Measurements from ENCODE around the gene CAB39L.

The CAB39L gene

DNA sequence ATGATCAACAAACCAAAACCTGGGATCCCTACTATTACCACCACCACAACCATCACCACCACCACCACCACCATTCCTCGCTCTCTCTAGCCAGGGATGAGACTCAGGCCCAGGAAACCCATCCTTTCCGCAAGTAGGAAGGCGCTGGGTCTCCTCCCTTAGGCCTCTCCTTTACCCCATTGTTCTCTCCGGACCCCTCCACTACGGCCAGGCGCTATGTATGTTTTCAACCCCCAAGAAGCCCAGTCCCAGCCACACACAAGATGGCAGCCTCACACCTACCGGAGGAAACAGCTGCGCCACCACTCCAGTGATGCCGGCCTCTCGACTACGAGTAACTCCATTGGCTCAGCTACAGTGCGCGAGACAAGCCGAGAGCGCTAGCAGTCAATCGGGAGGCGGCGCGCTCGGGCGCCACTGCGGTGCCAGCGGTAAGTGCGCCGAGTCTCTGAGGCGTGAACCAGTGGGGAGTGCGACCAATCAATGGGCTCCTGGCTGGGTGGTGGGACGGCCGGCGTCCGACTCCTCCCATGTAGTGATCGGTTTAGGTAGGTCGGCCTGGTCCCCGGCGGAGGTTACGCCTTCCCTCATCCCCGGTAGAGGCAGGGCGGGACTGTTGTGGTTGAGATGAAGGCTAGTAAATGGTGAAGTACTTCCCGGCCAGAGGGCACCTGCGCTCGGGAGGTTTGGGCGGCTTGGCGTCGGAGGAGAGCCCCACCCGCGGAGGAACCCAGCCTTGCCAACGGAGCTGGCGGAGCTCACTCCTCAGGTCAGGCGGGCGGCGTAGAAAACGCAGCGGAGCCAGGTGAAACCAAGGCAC, at the start of gene CAB39L, which contains the start of gene SETDB2:
Gene CAB39L (minus strand): TSS at position 361 of the 820 bp plus-strand sequence. CDS start 61,154 bp downstream, outside the sequence.
Gene SETDB2 (plus strand): TSS at position 571 of the 820 bp plus-strand sequence. CDS start 7,620 bp downstream, outside the sequence.
- DNase-seq (ENCODE audit: low read depth in 3 of 3, low spot score in 1 of 3), result peak; percentile 94 to 98 (median 98)

DNA sequence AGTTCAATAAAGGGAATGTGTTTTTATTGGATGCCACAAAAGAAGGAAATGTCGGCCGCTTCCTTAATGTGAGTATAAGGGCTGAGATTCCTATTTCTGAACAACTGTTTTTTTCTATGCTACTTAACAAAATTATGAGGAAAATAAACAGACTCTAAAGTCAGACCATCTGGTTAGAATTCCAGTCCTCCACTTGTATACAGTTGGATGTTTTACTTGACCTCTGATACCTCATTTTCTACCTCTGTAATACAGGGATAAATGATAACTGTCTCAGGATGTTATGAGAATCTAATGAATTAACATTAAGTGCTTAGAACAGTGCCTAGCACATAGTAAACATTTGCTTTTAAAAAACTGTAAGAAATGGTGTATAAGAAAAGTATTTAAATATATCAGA, 44.7 kb upstream of the CAB39L start:
- no peak for DNase-seq (ENCODE audit: low read depth in 3 of 3, low spot score in 1 of 3)

DNA sequence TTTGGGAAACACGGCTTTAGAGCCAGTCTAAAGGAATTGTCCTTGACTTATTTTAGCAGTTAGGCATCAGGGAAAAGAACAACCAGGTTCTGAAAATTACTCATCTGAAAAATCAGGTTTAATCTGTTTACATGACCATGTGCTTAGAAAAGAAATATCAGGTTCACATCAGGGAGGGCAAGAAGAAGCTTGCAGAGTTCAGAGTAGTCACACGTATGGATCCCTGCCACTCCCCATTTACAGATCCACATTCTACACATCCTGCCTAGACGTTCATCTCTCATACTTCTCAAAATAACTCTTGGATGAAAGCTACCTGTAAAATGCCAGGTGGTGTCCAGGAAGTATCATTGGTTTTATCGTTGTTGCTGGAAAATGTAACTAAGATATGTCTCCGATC, 37.9 kb upstream of the CAB39L start:
- DNase-seq (ENCODE audit: low read depth in 3 of 3, low spot score in 1 of 3), result no peak

DNA sequence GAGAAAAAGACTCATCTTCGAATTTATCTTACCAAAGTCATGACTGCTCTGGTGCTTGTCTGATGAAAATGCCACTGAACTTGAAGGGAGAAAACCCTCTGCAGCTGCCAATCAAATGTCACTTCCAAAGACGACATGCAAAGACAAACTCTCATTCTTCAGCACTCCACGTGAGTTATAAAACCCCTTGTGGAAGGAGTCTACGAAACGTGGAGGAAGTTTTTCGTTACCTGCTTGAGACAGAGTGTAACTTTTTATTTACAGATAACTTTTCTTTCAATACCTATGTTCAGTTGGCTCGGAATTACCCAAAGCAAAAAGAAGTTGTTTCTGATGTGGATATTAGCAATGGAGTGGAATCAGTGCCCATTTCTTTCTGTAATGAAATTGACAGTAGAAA, 32.7 kb upstream of the CAB39L start:
- DNase-seq (ENCODE audit: low read depth in 3 of 3, low spot score in 1 of 3), result no peak

DNA sequence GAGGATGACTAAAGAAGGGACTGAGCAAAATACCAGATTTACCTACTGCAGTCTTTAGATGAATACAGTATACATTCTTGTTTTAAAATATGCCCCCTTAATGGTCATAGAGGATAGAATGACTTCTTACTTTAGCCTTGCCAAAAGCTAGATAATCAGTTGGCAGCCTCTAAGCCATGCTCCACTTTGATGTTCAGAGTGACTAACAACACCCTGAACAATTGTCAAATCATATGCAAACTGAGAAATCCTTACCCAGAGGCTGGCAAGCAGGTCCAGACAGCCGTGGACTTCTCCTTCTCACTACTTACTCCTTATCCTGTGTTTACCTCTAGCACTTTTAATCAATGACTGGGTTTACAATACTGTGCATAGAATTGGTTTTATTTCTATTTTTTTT, 28.3 kb upstream of the CAB39L start:
- DNase-seq (ENCODE audit: low read depth in 3 of 3, low spot score in 1 of 3), result no peak

DNA sequence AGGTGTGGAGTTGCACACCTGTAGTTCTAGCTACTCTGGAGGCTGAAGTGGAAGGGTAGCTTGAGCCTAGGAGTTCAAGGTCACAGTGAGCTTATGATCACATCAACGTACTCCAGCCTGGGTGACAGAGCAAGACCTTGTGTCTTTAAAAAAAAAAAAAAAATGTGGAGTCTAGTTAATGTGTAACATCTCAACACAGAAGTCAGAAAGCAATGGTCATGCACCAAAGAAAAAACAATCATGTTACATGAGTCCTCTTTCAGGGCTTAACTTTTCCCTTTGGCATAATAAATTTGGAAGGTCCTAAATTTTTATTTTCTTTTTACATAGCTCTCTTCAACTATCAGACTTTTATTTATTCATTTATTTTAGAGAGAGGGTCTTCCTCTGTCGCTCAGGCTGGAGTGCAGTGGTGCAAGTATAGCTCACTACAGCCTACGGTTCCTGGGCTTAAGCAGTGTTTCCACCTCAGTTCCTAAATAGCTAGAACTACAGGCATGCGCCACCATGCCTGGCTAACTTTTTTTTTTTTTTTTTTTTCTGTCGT, 22.5 kb upstream of the CAB39L start:
- DNase-seq (ENCODE audit: low read depth in 3 of 3, low spot score in 1 of 3), result no peak

DNA sequence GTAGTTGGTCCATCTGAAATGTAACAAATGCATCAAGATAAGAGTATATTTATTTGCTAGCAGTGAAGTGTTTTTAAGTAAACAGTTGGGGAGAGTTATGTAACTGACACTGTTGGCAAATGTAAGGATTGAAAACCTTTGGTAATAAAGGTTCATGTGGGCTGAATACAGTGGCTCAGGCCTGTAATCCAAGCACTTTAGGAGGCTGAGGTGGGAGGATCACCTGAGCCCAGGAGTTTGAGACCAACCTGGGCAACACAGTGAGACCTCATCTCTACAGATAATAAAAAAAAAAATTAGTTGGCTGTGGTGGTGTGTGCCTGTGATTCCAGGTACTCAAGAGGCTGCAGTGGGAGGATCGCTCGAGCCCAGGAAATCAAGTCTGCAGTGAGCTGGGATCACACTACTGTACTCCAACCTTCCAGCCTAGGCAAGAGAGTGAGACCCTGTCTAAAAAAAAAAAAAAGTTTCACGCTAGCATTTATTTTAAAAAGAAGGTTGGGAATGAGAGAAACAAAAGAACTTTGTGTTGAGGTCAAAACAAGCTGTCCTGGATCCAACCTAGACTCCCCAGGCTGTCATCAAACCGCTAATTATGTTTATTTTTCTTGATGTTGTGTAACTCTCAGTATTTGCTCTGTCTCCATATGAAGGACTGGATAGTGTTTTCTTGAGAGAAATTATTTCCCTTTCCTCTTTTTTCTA, 20.9 kb upstream of the CAB39L start:
- DNase-seq (ENCODE audit: low read depth in 3 of 3, low spot score in 1 of 3), result no peak

DNA sequence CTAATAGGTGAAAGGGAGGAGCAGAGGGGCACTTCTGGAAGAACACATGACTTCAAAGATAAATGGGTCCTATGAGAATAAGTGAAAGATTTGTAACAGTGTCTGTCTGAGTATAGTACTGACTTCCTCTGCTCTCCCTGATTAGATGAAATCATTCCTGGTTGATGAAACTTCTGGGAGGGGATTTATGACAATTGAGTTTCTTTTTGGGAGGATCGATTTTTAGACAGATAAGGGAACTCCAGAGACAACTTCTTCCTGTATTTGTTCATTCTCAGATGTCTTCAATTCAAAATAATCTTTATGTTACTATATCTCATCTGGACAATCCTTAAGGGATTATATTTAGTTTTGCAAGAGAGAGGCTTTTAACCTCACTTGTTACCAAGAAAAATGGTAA, 20.2 kb upstream of the CAB39L start:
- no peak for DNase-seq (ENCODE audit: low read depth in 3 of 3, low spot score in 1 of 3)

DNA sequence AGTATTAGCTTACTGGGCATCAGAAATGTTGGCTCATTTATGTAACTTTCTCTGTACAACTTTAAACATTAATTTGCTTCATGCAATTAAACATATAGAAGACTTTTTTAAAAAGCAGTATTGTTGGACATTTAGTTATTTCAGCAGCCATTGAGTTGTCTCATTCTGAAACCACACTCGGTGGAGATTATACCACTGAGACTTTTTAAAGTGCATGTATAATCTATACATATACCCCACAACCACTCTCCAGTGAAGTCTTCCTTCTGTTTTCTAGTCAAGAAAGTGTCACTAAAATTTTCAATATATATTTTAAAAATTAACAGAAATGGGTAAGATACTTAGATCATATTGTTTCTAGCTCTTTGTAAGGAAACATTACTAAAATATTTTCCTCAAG, 15.7 kb upstream of the CAB39L start:
- DNase-seq (ENCODE audit: low read depth in 3 of 3, low spot score in 1 of 3), result no peak

DNA sequence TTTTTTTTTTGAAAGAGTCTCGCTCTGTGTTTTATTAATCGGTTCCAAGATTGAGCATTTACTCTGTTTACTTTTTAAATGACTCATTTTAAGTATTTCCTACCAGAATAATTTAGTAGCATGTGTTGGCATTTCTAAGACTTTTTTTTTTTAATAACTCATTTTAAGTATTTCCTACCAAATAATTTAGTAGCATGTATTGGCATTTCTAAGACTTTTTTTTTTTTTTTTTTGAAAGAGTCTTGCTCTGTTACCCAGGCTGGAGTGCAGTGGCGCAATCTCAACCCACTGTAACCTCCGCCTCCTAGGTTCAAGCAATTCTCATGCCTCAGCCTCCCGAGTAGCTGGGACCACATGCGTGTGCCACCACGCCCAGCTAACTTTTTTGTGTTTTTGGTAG, 13.4 kb upstream of the CAB39L start:
- DNase-seq (ENCODE audit: low read depth in 3 of 3, low spot score in 1 of 3), result no peak

DNA sequence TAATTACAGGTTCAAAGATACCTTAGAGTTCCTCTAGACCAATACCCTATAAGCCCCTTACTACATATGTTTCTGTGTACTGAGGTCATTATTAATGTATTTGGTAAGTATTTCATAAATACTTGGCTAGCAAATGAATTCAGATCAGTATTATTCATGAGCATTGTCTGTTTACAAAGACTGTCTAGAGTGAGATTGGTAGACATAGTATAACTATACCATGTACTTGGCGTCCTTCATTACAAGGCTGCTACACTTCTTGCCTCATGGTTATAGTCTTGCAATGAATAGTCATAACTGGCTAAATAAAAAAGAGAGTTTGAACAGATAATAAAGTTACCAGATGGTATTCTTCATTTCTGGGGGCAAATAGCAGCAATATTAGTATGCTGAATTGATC, 12.3 kb upstream of the CAB39L start:
- DNase-seq (ENCODE audit: low read depth in 3 of 3, low spot score in 1 of 3), result no peak

DNA sequence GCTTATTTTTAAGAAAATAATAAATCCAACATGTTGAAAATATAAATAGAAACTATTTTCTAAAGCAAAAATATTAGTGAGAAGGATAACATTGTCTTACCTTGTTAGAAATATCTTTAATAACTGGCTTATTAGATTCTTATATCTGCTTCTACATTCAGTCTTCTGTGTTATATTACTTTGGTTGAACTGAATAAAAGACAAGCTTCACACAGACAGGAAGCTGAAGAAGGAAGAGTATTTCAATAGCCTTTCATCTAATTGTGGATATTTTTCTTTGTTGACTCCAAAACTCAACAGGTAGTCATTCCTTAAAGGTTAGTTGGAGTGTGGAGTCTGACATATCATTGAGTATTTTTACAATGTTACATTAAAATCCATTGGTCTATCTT, 11.1 kb upstream of the CAB39L start:
- no peak for DNase-seq (ENCODE audit: low read depth in 3 of 3, low spot score in 1 of 3)

DNA sequence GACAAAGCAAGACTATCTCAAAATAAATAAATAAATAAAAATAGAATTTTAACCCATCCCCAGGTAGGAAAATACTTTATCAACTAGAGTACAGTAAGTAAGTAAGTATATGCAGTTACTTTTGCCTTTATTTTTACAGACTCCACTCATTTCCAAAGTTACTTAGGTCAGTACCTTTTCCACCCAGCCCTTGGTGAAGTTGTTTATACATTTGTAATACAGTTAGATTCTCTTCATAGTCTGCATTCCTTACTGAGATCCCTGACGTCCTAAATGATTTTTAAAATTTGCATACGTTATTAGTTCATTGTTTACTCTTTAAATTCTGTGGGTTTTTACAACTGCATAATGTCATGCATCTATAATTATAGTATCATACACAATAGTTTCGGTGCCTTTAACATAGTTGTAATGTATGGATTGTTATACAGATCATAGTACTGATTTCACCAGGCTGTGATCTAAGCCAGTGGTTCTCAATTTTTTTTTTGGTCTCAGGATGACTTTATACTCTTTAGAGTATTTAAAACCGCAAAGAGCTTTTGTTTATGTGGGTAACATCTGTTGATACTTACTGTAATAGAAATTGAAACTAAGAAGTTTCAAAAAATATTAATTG, 10.6 kb upstream of the CAB39L start:
- DNase-seq (ENCODE audit: low read depth in 3 of 3, low spot score in 1 of 3), result no peak

DNA sequence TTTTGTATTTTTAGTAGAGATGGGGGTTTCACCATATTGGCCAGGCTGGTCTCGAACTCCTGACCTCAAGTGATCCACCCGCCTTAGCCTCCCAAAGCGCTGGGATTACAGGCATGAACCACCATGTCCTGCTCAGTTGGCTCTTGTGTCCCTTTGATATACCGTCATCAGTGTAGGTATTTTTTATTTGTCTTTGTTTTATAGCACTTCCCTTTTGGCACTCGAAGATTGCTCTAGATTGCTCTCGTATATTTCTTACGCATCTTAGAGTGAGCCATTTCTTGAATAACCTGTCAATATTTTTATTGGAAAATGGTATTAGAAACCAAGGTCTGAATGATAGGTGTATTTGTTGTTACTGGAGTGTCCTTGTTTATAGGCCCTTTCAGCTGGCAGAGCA, 9.6 kb upstream of the CAB39L start:
- no peak for DNase-seq (ENCODE audit: low read depth in 3 of 3, low spot score in 1 of 3)

DNA sequence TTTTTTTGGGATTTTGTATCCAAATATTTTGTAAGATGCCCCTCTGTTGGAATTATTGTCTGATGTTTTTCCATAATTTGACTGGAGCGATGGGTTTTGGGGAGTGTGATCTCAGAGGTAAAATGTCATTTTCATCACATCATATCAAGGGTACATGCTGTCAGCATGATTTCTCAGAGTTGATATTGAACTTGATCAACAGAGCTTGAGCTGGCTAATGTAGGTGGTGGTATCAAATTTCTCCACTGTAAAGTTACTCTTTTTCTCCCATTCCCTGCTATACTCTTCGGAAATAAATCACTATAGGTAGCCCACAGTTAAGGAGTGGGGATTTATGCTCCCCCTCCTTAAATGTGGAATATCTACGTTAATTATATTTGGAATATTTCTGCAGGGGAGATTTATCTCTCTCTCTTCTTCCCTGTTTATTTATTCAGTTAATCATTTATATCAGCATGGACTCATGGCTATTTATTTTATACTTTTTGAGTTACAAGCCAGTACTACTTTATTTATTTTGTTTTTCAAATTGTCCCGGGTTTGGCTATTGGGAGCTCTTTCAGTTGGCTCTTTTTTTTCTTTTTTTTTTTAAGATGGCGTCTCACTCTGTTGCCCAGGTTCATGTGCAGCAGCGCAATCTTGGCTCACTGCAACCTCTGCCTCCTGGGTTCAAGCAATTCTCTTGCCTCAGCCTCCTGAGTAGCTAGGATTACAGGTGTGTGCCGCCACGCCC, 9.0 kb upstream of the CAB39L start:
- DNase-seq (ENCODE audit: low read depth in 3 of 3, low spot score in 1 of 3), result no peak

DNA sequence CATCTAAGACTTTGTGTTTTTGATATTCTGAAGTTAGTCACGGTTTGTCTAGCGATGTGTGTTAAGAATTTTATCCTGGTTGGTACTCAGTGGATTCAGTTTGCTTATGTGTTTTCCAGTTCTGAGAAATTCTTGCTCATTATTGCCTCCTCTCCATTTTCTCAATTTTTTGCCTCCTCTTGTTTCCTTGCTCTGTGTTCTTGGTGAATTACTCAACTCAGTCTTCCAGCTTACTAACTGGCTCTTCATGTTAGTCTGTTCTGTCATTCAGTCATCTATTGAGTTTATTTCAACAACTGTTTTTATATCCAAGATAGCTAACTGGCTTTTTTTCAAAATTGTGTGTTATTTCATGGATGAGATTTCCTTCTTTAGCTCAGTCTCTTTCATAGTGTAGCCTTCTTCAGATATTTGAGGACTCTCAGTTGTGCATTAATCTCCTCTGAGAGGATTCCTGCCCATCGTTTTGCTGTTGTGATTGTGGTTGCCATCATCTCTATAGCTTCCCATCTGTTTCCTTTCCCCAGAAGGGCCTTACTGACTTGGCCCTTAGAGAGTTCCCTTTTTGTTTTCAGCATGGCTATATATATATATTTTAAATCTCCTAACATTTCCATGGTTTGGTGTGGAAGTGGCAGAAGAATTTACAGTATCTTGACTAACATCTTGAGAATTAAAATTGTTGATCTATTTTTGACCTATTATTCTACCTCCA, 6.4 kb upstream of the CAB39L start:
- DNase-seq (ENCODE audit: low read depth in 3 of 3, low spot score in 1 of 3), result no peak

DNA sequence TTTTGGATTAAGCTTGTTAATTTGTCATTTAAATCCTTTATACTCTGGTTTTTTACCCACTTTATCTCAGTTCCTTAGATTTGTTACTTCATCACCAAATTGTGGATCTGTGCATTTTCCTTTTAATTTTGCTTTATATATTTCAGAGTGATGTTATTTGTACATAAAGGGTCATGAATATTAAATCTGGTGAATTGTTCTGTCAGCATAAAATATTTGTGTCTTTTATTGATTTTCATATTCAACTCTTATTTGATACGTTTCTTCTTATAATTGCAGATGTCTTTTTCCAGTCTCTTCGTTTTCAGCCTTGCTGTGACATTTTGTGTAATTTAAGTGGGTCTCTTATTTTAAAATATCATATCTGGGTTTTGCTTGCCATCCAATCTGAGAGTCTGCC, 4.9 kb upstream of the CAB39L start:
- DNase-seq (ENCODE audit: low read depth in 3 of 3, low spot score in 1 of 3), result no peak

DNA sequence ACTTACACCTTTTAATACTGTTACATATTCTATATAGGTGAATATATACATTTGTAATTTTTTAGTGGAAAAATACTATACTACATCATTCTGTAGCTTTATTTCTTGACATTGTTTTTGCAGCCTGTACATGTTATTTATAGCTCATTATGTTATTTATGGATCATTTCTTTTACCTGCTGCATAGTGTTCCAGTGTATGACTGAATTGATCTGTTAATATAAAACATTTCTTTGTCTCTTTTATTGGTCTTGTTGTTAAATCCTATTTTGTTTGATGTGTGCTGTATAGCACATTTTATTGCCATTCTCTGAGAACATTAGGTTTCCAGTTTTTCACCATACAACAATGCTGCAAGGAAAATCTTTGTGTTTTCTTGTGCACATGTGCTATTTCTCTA, 2.6 kb upstream of the CAB39L start:
- no peak for DNase-seq (ENCODE audit: low read depth in 3 of 3, low spot score in 1 of 3)

DNA sequence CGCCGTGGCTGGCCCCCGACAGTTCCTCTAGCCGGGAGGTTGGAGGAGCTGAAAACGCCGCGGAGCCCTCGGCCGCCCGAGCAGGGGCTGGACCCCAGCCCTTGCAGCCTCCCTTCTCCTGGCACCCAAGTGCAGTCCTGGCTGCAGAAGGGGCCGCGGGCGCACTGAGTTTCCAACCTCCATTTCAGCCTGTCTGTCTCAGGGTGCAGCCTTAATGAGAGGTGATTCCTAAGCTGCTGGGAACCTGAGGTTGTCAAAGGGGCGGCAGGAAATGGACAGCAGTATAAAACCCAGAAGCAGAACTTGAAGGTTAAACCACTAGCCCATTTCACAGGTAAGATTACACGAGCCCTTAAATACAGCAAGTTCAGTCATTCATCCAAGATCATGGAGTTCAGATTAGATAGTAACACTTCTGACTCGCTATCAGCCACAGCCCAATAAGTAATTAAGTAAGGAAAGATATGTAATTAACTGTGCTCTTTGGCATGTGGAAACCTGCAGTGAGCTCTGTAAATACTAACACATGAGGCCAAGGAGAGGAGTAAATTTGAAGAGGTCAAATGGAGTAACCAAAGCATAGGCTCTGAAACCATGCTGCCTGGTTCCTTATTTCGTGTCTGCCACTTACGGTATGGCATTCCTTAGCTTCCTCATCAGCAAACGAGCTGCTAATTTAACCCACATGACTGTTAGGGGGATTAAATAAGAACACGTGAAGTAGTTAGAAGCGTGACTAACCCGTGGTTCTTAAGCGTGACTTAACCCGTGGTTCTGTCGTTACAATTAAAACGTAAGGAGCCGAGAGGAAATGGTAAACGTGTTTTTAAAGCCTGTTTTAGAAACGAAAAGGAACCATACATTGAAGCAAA, 896 bp upstream of the CAB39L start:
- DNase-seq (ENCODE audit: low read depth in 3 of 3, low spot score in 1 of 3), result no peak

DNA sequence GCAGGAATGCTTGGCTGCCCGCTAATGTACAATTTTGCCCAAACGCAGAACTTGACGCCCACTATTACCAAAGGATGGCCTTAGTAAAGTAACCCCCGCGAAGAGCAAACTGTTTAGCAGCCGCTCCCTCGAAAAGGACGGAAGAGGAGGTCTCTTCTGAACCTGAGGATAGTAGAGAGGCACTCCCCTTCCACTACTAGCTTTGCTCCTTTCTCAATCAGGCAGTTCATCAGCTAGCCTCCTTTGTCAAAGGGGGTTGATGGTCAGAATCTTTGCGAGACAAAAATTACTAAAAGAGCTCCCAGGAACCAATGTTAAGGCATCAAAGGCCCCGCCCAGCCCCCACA, 534 bp downstream of the CAB39L start:
- DNase-seq (ENCODE audit: low read depth in 3 of 3, low spot score in 1 of 3), result no peak
